ENCODE measurements around the gene TPP2. TPM values are rescaled to one million over a fixed set of nuclear protein-coding genes. Genes with fewer than 3 reads are reported as not detected.

Gene TPP2
- polyA plus RNA-seq, 1 donor (not counting 4 experiments of a cell fraction or from before 2014, with no cell fraction given): 41.2 TPM

- Histone ChIP-seq H3K9me1 (ENCODE audit: control insufficient read depth, extremely low read depth, insufficient read depth, low read length) (no peaks in the 10 kb centered on the region), H3K79me2 (ENCODE audit: control insufficient read depth, insufficient read depth, low read length) (no peaks in the 10 kb centered on the region), H3K4me3 (ENCODE audit: control insufficient read depth in 2 of 3, extremely low read depth in 1 of 3, insufficient read depth in 2 of 3, low read depth in 1 of 3, low read length in 3 of 3) (no peak within 1 kb of the TSS), H4K20me1 (ENCODE audit: control insufficient read depth, extremely low read depth, insufficient read depth, low read length) (no peaks in the 10 kb centered on the region), H3K4me2 (ENCODE audit: control insufficient read depth, extremely low read depth, insufficient read depth, low read depth, low read length) (no peak within 1 kb of the TSS), H3K27ac (ENCODE audit: control insufficient read depth, insufficient read depth, low read length) (no peak within 1 kb of the TSS), H3K9me3 (ENCODE audit: control insufficient read depth, low read depth, low read length) (no peaks in the 10 kb centered on the region), H3K9ac (ENCODE audit: control insufficient read depth, extremely low read depth, insufficient read depth, low read length) (no peak within 1 kb of the TSS), H2AFZ (ENCODE audit: control insufficient read depth, low read length) (no peak within 1 kb of the TSS), H3K27me3 (ENCODE audit: control insufficient read depth, extremely low read depth, insufficient read depth, low read length) (peaks cover 14% of the 10 kb centered on the region), H3K36me3 (ENCODE audit: control insufficient read depth in 2 of 2, extremely low read depth in 1 of 2, insufficient read depth in 2 of 2, low read length in 2 of 2) (no peaks in the 10 kb centered on the region), H3K4me1 (ENCODE audit: control insufficient read depth, extremely low read depth, insufficient read depth, low read length) (no peaks in the 10 kb centered on the region)
- TF ChIP-seq EZH2 (IDR thresholded peaks at IDR 0.05; ENCODE audit: low read length) (no peak), CTCF (optimal IDR thresholded peaks at IDR 0.05 in 1 of 3, IDR thresholded peaks at IDR 0.05 in 1 of 3, conservative IDR thresholded peaks at IDR 0.05 in 1 of 3; ENCODE audit: extremely low read depth in 1 of 3, insufficient read depth in 2 of 3, low read length in 3 of 3) (no peak)
- no peak for FAIRE-seq
- dilution Hi-C loops (cut with MboI; ENCODE audit: extremely low pct_ligation_motif_present, low sequenced_read_pairs): no loop called here
- DNase-seq (ENCODE audit: low read depth, low spot score): no peak
These were observed 98.2 kb downstream of the TPP2 start, which contains the start of gene METTL21C for GRCh38 chr13:102694937-102695336. TSS of gene METTL21C (minus strand) at chr13:102695044. CDS start at chr13:102694498, 546 bp downstream.

- Histone ChIP-seq H3K79me2 (ENCODE audit: control insufficient read depth, insufficient read depth, low read length) (no peaks in the 10 kb centered on the region), H2AFZ (ENCODE audit: control insufficient read depth, low read length) (no peak overlapping the region), H3K9me1 (ENCODE audit: control insufficient read depth, extremely low read depth, insufficient read depth, low read length) (no peaks in the 10 kb centered on the region), H3K4me3 (ENCODE audit: control insufficient read depth in 2 of 3, extremely low read depth in 1 of 3, insufficient read depth in 2 of 3, low read depth in 1 of 3, low read length in 3 of 3) (no peak overlapping the region), H3K36me3 (ENCODE audit: control insufficient read depth in 2 of 2, extremely low read depth in 1 of 2, insufficient read depth in 2 of 2, low read length in 2 of 2) (no peaks in the 10 kb centered on the region), H3K4me2 (ENCODE audit: control insufficient read depth, extremely low read depth, insufficient read depth, low read depth, low read length) (no peak overlapping the region), H4K20me1 (ENCODE audit: control insufficient read depth, extremely low read depth, insufficient read depth, low read length) (no peaks in the 10 kb centered on the region), H3K9me3 (ENCODE audit: control insufficient read depth, low read depth, low read length) (no peaks in the 10 kb centered on the region), H3K9ac (ENCODE audit: control insufficient read depth, extremely low read depth, insufficient read depth, low read length) (no peak overlapping the region), H3K4me1 (ENCODE audit: control insufficient read depth, extremely low read depth, insufficient read depth, low read length) (no peaks in the 10 kb centered on the region), H3K27me3 (ENCODE audit: control insufficient read depth, extremely low read depth, insufficient read depth, low read length) (peaks cover 14% of the 10 kb centered on the region), H3K27ac (ENCODE audit: control insufficient read depth, insufficient read depth, low read length) (no peak overlapping the region)
- TF ChIP-seq CTCF (optimal IDR thresholded peaks at IDR 0.05 in 1 of 3, IDR thresholded peaks at IDR 0.05 in 1 of 3, conservative IDR thresholded peaks at IDR 0.05 in 1 of 3; ENCODE audit: extremely low read depth in 1 of 3, insufficient read depth in 2 of 3, low read length in 3 of 3) (no peak), EZH2 (IDR thresholded peaks at IDR 0.05; ENCODE audit: low read length) (no peak)
- dilution Hi-C loops (cut with MboI; ENCODE audit: extremely low pct_ligation_motif_present, low sequenced_read_pairs): no loop called here
- FAIRE-seq (no peak), DNase-seq (ENCODE audit: low read depth, low spot score) (no peak)
These were observed 99.7 kb downstream of the TPP2 start for GRCh38 chr13:102696465-102696864.
